ENCODE data around the gene BCAN. TPM values are rescaled to one million over a fixed set of nuclear protein-coding genes. Genes with fewer than 3 reads are reported as not detected.

The BCAN gene
- polyA plus RNA-seq, 1 donor (not counting 4 experiments of a cell fraction or from before 2014, with no cell fraction given) = not detected

- Histone ChIP-seq H3K9me1 (ENCODE audit: control insufficient read depth, extremely low read depth, insufficient read depth, low read length) (no peaks in the 10 kb centered on the region), H3K36me3 (ENCODE audit: control insufficient read depth in 2 of 2, extremely low read depth in 1 of 2, insufficient read depth in 2 of 2, low read length in 2 of 2) (no peaks in the 10 kb centered on the region), H3K27ac (ENCODE audit: control insufficient read depth, insufficient read depth, low read length) (no peak overlapping the region), H3K4me3 (ENCODE audit: control insufficient read depth in 2 of 3, extremely low read depth in 1 of 3, insufficient read depth in 2 of 3, low read depth in 1 of 3, low read length in 3 of 3) (no peak overlapping the region), H3K4me2 (ENCODE audit: control insufficient read depth, extremely low read depth, insufficient read depth, low read depth, low read length) (no peak overlapping the region), H3K27me3 (ENCODE audit: control insufficient read depth, extremely low read depth, insufficient read depth, low read length) (peaks cover 38% of the 10 kb centered on the region), H4K20me1 (ENCODE audit: control insufficient read depth, extremely low read depth, insufficient read depth, low read length) (no peaks in the 10 kb centered on the region), H3K79me2 (ENCODE audit: control insufficient read depth, insufficient read depth, low read length) (no peaks in the 10 kb centered on the region), H3K4me1 (ENCODE audit: control insufficient read depth, extremely low read depth, insufficient read depth, low read length) (no peaks in the 10 kb centered on the region), H3K9me3 (ENCODE audit: control insufficient read depth, low read depth, low read length) (no peaks in the 10 kb centered on the region), H2AFZ (ENCODE audit: control insufficient read depth, low read length) (no peak overlapping the region), H3K9ac (ENCODE audit: control insufficient read depth, extremely low read depth, insufficient read depth, low read length) (no peak overlapping the region)
- dilution Hi-C loops (cut with MboI; ENCODE audit: extremely low pct_ligation_motif_present, low sequenced_read_pairs) = no loop called here
- TF ChIP-seq CTCF (optimal IDR thresholded peaks at IDR 0.05 in 1 of 3, IDR thresholded peaks at IDR 0.05 in 1 of 3, conservative IDR thresholded peaks at IDR 0.05 in 1 of 3; ENCODE audit: extremely low read depth in 1 of 3, insufficient read depth in 2 of 3, low read length in 3 of 3) = no peak
- TF ChIP-seq EZH2 (IDR thresholded peaks at IDR 0.05; ENCODE audit: low read length) = no peak
- FAIRE-seq (no peak), DNase-seq (ENCODE audit: low read depth, low spot score) (no peak)
Measured at GRCh38 chr1:156619582-156619955, 22.3 kb upstream of the BCAN start.

- TF ChIP-seq CTCF (optimal IDR thresholded peaks at IDR 0.05 in 1 of 3, IDR thresholded peaks at IDR 0.05 in 1 of 3, conservative IDR thresholded peaks at IDR 0.05 in 1 of 3; ENCODE audit: extremely low read depth in 1 of 3, insufficient read depth in 2 of 3, low read length in 3 of 3) (no peak), EZH2 (IDR thresholded peaks at IDR 0.05; ENCODE audit: low read length) (no peak)
- FAIRE-seq = no peak
- no peaks in the 10 kb centered on the region for H3K36me3 ChIP-seq (ENCODE audit: control insufficient read depth in 2 of 2, extremely low read depth in 1 of 2, insufficient read depth in 2 of 2, low read length in 2 of 2)
- no peak overlapping the region for H3K27ac ChIP-seq (ENCODE audit: control insufficient read depth, insufficient read depth, low read length)
- H3K4me2 ChIP-seq (ENCODE audit: control insufficient read depth, extremely low read depth, insufficient read depth, low read depth, low read length) = no peak overlapping the region
- DNase-seq (ENCODE audit: low read depth, low spot score) = no peak
- no peaks in the 10 kb centered on the region for H3K4me1 ChIP-seq (ENCODE audit: control insufficient read depth, extremely low read depth, insufficient read depth, low read length)
- no peak overlapping the region for H3K4me3 ChIP-seq (ENCODE audit: control insufficient read depth in 2 of 3, extremely low read depth in 1 of 3, insufficient read depth in 2 of 3, low read depth in 1 of 3, low read length in 3 of 3)
- no peaks in the 10 kb centered on the region for H3K9me1 ChIP-seq (ENCODE audit: control insufficient read depth, extremely low read depth, insufficient read depth, low read length)
- H4K20me1 ChIP-seq (ENCODE audit: control insufficient read depth, extremely low read depth, insufficient read depth, low read length) = no peaks in the 10 kb centered on the region
- no peaks in the 10 kb centered on the region for H3K9me3 ChIP-seq (ENCODE audit: control insufficient read depth, low read depth, low read length)
- H2AFZ ChIP-seq (ENCODE audit: control insufficient read depth, low read length) = no peak overlapping the region
- no peak overlapping the region for H3K9ac ChIP-seq (ENCODE audit: control insufficient read depth, extremely low read depth, insufficient read depth, low read length)
- H3K27me3 ChIP-seq (ENCODE audit: control insufficient read depth, extremely low read depth, insufficient read depth, low read length) = peaks cover 47% of the 10 kb centered on the region
- no peaks in the 10 kb centered on the region for H3K79me2 ChIP-seq (ENCODE audit: control insufficient read depth, insufficient read depth, low read length)
- dilution Hi-C loops (cut with MboI; ENCODE audit: extremely low pct_ligation_motif_present, low sequenced_read_pairs) = no loop called here
Measured at GRCh38 chr1:156622581-156623297, 19.2 kb upstream of the BCAN start.

Measured in keratinocyte (primary cell).